ENCODE results near the gene MAP3K2.

The MAP3K2 gene

DNA sequence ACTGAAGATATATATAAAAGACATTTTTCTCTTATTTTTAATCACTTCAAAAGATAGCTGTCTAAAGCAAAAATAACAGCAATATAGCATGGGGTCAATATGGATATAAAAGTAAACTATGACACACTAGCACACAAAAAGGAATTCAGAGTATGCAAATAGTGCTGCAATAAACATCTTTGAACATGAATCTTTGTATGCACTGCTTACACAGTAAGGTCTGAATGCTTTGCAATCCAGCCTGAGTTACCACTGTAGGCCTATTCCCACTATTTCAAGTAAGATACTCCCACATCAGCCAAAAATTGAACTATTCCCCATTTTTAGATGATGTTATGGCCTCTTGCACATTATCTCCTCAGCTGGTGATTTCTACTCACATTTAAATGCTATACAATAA, 66.5 kb downstream of the MAP3K2 start:
- CTCF ChIA-PET, result no interaction called here
- no peak for DNase-seq (ENCODE audit: extremely low spot score)
- POLR2A ChIA-PET, result no interaction called here

DNA sequence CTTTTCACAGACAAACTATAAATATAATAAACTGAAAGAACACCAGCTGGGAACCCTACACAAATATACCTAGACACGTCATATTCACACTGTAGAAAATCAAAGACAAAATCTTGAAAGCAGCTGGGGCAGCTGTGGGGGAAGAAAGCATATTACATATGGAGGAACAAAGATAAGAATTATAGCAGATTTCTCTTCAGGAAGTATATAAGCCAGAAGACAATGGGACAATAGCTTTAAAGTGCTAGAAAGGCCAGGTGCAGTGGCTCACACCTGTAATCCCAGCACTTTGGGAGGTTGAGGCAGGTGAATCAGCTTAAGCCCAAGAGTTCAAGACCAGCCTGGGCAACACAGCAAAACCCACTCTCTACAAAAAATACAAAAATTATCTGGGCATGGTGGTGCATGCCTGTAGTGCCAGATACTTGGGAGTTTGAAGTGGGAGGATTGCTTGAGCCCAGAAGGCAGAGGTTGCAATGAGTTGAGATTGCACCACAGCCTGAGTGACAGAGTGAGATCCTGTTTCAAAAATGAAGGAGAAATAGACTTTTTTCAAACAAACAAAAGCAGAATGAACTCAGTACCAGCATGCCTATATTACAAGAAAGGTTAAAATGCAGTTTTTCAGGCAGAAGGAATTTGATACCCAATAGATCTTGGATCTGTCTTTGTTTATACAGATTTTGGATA, 67.0 kb downstream of the MAP3K2 start:
- POLR2A ChIA-PET, result no interaction called here
- CTCF ChIA-PET, result interaction anchor here (0.7 kb wide), 1 partner anchor 96 kb away, joined by 3 read pairs; no protein-coding TSS in a partner anchor
- DNase-seq (ENCODE audit: extremely low spot score), result no peak
- TF ChIP-seq SP1 (IDR thresholded peaks at IDR 0.05), result no peak
- no peak for TF ChIP-seq ELF4 (IDR thresholded peaks at IDR 0.05)
- no peak for TF ChIP-seq CTBP1 (IDR thresholded peaks at IDR 0.05; ENCODE audit: borderline replicate concordance)
- no peak for TF ChIP-seq SUZ12 (IDR thresholded peaks at IDR 0.05)
- TF ChIP-seq ARNT (IDR thresholded peaks at IDR 0.05), result no peak
- no peak for TF ChIP-seq HDGF (IDR thresholded peaks at IDR 0.05; ENCODE audit: borderline replicate concordance)
- TF ChIP-seq L3MBTL2 (conservative IDR thresholded peaks at IDR 0.05), result no peak

More for the DNA sequence above, 66.5 kb downstream of the MAP3K2 start:
- TF ChIP-seq FOXA1 (IDR thresholded peaks at IDR 0.05) (no peak), L3MBTL2 (conservative IDR thresholded peaks at IDR 0.05) (no peak), FOXM1 (IDR thresholded peaks at IDR 0.05; ENCODE audit: borderline replicate concordance) (no peak), ARNT (IDR thresholded peaks at IDR 0.05) (no peak), BHLHE40 (IDR thresholded peaks at IDR 0.05; ENCODE audit: borderline replicate concordance) (no peak), CTBP1 (IDR thresholded peaks at IDR 0.05; ENCODE audit: borderline replicate concordance) (no peak), ELF4 (IDR thresholded peaks at IDR 0.05) (no peak), HDGF (IDR thresholded peaks at IDR 0.05; ENCODE audit: borderline replicate concordance) (no peak), FOXK2 (IDR thresholded peaks at IDR 0.05) (no peak), LEF1 (IDR thresholded peaks at IDR 0.05; ENCODE audit: borderline replicate concordance) (no peak), SP1 (IDR thresholded peaks at IDR 0.05) (no peak), SUZ12 (IDR thresholded peaks at IDR 0.05) (no peak), TARDBP (IDR thresholded peaks at IDR 0.05) (no peak), ZNF384 (IDR thresholded peaks at IDR 0.05) (no peak), NFRKB (IDR thresholded peaks at IDR 0.05) (no peak)
- TF ChIP-seq, protein P1, sequence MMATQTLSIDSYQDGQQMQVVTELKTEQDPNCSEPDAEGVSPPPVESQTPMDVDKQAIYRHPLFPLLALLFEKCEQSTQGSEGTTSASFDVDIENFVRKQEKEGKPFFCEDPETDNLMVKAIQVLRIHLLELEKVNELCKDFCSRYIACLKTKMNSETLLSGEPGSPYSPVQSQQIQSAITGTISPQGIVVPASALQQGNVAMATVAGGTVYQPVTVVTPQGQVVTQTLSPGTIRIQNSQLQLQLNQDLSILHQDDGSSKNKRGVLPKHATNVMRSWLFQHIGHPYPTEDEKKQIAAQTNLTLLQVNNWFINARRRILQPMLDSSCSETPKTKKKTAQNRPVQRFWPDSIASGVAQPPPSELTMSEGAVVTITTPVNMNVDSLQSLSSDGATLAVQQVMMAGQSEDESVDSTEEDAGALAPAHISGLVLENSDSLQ (IDR thresholded peaks at IDR 0.05), result no peak

DNA sequence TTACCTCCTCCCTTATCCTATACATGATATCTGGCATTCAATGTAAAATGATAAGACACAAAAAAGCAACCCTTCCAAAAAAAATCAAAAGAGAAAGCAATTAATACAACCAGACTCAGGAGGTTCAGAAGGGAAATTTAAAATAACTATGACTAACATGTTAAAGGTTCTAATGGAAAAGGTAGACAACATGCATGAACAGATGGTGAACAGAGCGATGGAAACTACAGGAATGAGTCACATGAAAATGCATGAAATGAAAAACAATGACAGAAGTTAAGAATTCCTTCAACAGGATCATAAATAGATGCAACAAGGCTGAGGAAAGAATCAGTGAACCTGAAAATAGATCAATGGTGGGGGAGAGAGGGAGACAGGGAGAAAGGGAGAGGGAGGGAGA, 67.7 kb downstream of the MAP3K2 start:
- ChIA-PET POLR2A (no interaction called here), CTCF (interaction anchor here (0.7 kb wide), 1 partner anchor 97 kb away, joined by 3 read pairs; no protein-coding TSS in a partner anchor)
- TF ChIP-seq L3MBTL2 (conservative IDR thresholded peaks at IDR 0.05) (no peak), FOXM1 (IDR thresholded peaks at IDR 0.05; ENCODE audit: borderline replicate concordance) (no peak), LEF1 (IDR thresholded peaks at IDR 0.05; ENCODE audit: borderline replicate concordance) (no peak)
- no peak for DNase-seq (ENCODE audit: extremely low spot score)

DNA sequence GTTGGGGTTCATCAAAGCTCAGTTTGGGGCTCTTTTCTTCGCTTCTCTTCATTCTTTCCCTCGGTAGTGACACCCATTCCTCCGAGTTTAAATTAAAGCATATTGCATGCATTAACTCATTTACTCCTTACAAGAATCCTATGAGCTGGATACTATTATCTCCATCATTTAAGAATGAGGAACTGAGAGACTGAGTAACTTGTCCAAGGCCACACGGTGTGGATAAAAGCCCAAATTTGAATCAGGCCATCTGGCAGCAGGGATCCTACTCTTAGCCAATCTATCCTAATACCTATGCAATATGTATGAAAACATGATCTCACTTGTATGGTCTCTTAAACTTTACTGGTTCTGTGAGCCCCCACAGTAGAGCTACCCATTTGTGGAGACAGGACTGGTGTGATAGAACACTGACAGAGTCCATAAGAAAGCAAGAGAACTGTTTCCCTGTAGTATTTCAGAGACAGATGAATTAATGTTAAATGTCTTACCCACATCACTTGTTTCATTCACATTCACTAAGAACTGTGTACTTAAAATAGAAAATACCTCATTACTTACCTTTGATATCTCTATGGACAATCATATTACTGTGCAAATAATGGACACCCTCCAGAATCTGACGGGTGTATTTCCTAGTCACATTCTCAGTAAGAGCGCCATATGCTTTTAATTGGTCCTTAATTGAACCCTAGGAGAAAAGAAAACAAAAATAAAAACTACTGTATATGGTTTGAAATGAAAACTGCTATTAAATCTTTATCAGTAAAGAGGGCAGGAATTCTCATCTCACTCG, 73.4 kb downstream of the MAP3K2 start:
- ChIA-PET POLR2A (interaction anchor here (1.9 kb wide), 1 partner anchor 20 kb away, joined by 7 read pairs; the partner anchor contains the start of gene ERCC3), CTCF (no interaction called here)
- no peak for TF ChIP-seq LEF1 (IDR thresholded peaks at IDR 0.05; ENCODE audit: borderline replicate concordance)
- no peak for TF ChIP-seq FOXK2 (IDR thresholded peaks at IDR 0.05)
- no peak for TF ChIP-seq FOXA1 (IDR thresholded peaks at IDR 0.05)
- no peak for TF ChIP-seq SP1 (IDR thresholded peaks at IDR 0.05)
- no peak for TF ChIP-seq FOXM1 (IDR thresholded peaks at IDR 0.05; ENCODE audit: borderline replicate concordance)
- TF ChIP-seq, protein P1 (IDR thresholded peaks at IDR 0.05), result no peak
- TF ChIP-seq ARNT (IDR thresholded peaks at IDR 0.05), result no peak
- no peak for TF ChIP-seq L3MBTL2 (conservative IDR thresholded peaks at IDR 0.05)
- no peak for TF ChIP-seq ZNF384 (IDR thresholded peaks at IDR 0.05)
- TF ChIP-seq ELF4 (IDR thresholded peaks at IDR 0.05), result no peak
- TF ChIP-seq CTBP1 (IDR thresholded peaks at IDR 0.05; ENCODE audit: borderline replicate concordance), result no peak
- no peak for TF ChIP-seq BHLHE40 (IDR thresholded peaks at IDR 0.05; ENCODE audit: borderline replicate concordance)
- no peak for TF ChIP-seq HDGF (IDR thresholded peaks at IDR 0.05; ENCODE audit: borderline replicate concordance)
- no peak for TF ChIP-seq TARDBP (IDR thresholded peaks at IDR 0.05)
- TF ChIP-seq NFRKB (IDR thresholded peaks at IDR 0.05), result no peak
- TF ChIP-seq SUZ12 (IDR thresholded peaks at IDR 0.05), result no peak
- no peak for DNase-seq (ENCODE audit: extremely low spot score)

DNA sequence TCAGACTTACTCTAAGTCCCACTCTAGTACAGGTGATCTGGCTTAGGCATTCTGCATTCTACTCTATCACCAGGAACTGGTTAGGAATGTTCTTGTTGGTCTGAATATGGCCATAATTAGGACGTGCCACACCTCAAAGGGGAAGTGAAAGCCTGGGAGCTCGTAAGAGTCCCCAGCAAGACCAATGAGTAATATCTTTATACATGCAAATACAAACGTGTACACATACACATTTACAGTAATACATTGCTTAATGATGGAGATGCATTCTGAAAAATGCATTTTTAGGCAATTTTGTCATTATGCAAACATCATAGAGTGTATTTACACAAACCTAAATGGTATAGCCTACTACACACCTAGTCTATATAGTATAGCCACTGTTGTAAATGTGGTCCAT, 74.4 kb downstream of the MAP3K2 start:
- TF ChIP-seq FOXA1 (IDR thresholded peaks at IDR 0.05), result no peak
- no peak for TF ChIP-seq ZNF384 (IDR thresholded peaks at IDR 0.05)
- TF ChIP-seq SUZ12 (IDR thresholded peaks at IDR 0.05), result no peak
- CTCF ChIA-PET, result interaction anchor here (0.8 to 1.0 kb wide), 2 partner anchors 11 to 58 kb away, joined by 3 read pairs; no protein-coding TSS in a partner anchor
- DNase-seq (ENCODE audit: extremely low spot score), result no peak
- POLR2A ChIA-PET, result interaction anchor here (1.9 kb wide), 1 partner anchor 19 kb away, joined by 7 read pairs; the partner anchor contains the start of gene ERCC3

DNA sequence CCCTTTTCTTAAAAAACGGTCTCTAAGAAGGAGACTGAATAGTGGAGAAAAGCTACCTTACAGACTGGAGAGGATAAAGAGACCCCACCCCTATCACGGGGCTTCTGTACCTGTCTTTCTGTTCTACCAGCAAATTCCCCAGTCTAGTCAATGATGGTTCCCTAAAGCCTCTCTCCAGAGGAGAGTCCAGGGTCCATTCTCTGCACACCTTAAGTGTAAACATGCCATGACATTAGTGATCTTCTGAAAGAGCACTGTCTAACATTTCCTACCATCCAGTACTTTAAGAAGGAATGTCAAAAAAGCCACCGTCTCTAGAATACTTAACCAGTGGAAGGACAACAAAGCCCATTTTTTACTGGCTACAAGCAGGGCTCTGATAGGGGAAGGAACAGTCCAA, 76.8 kb downstream of the MAP3K2 start:
- ChIA-PET POLR2A (interaction anchor here (2.4 kb wide), 1 partner anchor 17 kb away, joined by 6 read pairs; the partner anchor contains the start of gene ERCC3), CTCF (no interaction called here)
- TF ChIP-seq LEF1 (IDR thresholded peaks at IDR 0.05; ENCODE audit: borderline replicate concordance), result no peak
- TF ChIP-seq, protein P1 (IDR thresholded peaks at IDR 0.05), result no peak
- TF ChIP-seq ZNF384 (IDR thresholded peaks at IDR 0.05), result no peak
- no peak for TF ChIP-seq FOXA1 (IDR thresholded peaks at IDR 0.05)
- DNase-seq (ENCODE audit: extremely low spot score), result no peak

Measured in HEK293T (cell line).